ENCODE measurements around the gene HS3ST4.

- TF ChIP-seq CTCF (IDR thresholded peaks at IDR 0.05) = no peak
- no peak for TF ChIP-seq POLR2A (IDR thresholded peaks at IDR 0.05)
- TF ChIP-seq POLR2AphosphoS5 (IDR thresholded peaks at IDR 0.05) = no peak
- TF ChIP-seq EP300 (IDR thresholded peaks at IDR 0.05) = no peak
Observed at GRCh38 chr16:26070302-26071100, 378.7 kb downstream of the HS3ST4 start.

All from suprapubic skin (tissue), 4 donors.